GM11168 (cell line): ENCODE measurements around the gene NKAIN4.

Experiments used
- in situ Hi-C: fragments of 300-500 bp; cut with MboI; formaldehyde crosslinking; loops from one replicate; pipeline ENCODE4 v1.12.0; 2022; ENCODE audit warnings: low sequenced_read_pairs; ENCODE audit not compliant: unreplicated experiment

Gene NKAIN4

GRCh38 chr20:63240004-63240403, 14.3 kb downstream of the NKAIN4 start:
- in situ Hi-C loops = no loop called here

GRCh38 chr20:63239431-63239830, 14.8 kb downstream of the NKAIN4 start:
- in situ Hi-C loops = no loop called here

GRCh38 chr20:63238514-63239125, 15.6 kb downstream of the NKAIN4 start:
- in situ Hi-C loops = no loop called here

GRCh38 chr20:63238031-63238430, 16.2 kb downstream of the NKAIN4 start:
- in situ Hi-C loops = no loop called here

GRCh38 chr20:63236116-63236837, 18.0 kb downstream of the NKAIN4 start:
- in situ Hi-C loops = no loop called here

GRCh38 chr20:63235399-63235983, 18.8 kb downstream of the NKAIN4 start, which contains the start of gene BIRC7:
Gene BIRC7, plus strand, starts transcription at chr20:63235905. Its CDS starts 192 bp downstream, at chr20:63236097.
- in situ Hi-C loops = no loop called here

GRCh38 chr20:63234693-63235398, 19.4 kb downstream of the NKAIN4 start:
- in situ Hi-C loops = no loop called here

- in situ Hi-C loops = no loop called here
These were observed 20.3 kb downstream of the NKAIN4 start for GRCh38 chr20:63233924-63234323.

- in situ Hi-C loops = no loop called here
These were observed 21.3 kb downstream of the NKAIN4 start for GRCh38 chr20:63233061-63233344.

- in situ Hi-C loops = no loop called here
These were observed 21.8 kb downstream of the NKAIN4 start for GRCh38 chr20:63232235-63233060.

- in situ Hi-C loops = no loop called here
These were observed 23.4 kb downstream of the NKAIN4 start for GRCh38 chr20:63230800-63231268.

GRCh38 chr20:63228806-63229205, 25.5 kb downstream of the NKAIN4 start:
- in situ Hi-C loops = no loop called here

GRCh38 chr20:63227260-63227659, 27.0 kb downstream of the NKAIN4 start:
- in situ Hi-C loops = no loop called here

GRCh38 chr20:63226042-63226943, 28.0 kb downstream of the NKAIN4 start:
- in situ Hi-C loops = no loop called here

GRCh38 chr20:63225082-63225454, 29.2 kb downstream of the NKAIN4 start:
- in situ Hi-C loops = no loop called here

- in situ Hi-C loops = no loop called here
These were observed 29.7 kb downstream of the NKAIN4 start for GRCh38 chr20:63224412-63225081.

GRCh38 chr20:63223826-63224207, 30.4 kb downstream of the NKAIN4 start:
- in situ Hi-C loops = no loop called here

GRCh38 chr20:63223121-63223825, 31.0 kb downstream of the NKAIN4 start:
- in situ Hi-C loops = no loop called here
